ENCODE data around the gene MUC3A. TPM values are rescaled to one million over a fixed set of nuclear protein-coding genes. Genes with fewer than 3 reads are reported as not detected.

The MUC3A gene
- total and polyA plus RNA-seq, 8 donors: 0.53 to 8.7 (median 2.0) TPM

DNA sequence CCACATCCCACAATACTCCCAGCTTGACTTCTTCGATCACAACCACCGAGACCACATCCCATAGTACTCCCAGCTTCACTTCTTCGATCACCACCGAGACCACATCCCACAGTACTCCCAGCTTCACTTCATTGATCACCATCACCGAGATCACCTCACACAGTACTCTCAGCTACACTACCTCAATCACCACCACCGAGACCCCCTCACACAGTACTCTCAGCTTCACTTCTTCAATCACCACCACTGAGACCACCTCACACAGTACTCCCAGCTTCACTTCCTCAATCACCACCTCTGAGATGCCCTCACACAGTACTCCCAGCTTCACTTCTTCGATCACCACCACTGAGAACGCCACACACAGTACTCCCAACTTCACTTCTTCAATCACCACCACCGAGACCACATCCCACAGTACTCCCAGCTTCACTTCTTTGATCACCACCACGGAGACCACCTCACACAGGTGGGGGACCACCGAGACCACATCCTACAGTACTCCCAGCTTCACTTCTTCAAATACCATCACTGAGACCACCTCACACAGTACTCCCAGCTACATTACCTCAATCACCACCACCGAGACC lies 8.6 kb downstream of the MUC3A start:
- WGBS, 2 donors: 54 to 62% methylated on average over 12 of the region's 12 CpGs
- ATAC-seq: no peak
- Histone ChIP-seq H3K36me3 (no peaks in the 10 kb centered on the region), H3K27ac (no peak overlapping the region), H3K9me3 (no peaks in the 10 kb centered on the region), H3K4me3 (no peak overlapping the region), H3K4me1 (no peaks in the 10 kb centered on the region), H3K27me3 (no peaks in the 10 kb centered on the region)
- TF ChIP-seq, protein P1, sequence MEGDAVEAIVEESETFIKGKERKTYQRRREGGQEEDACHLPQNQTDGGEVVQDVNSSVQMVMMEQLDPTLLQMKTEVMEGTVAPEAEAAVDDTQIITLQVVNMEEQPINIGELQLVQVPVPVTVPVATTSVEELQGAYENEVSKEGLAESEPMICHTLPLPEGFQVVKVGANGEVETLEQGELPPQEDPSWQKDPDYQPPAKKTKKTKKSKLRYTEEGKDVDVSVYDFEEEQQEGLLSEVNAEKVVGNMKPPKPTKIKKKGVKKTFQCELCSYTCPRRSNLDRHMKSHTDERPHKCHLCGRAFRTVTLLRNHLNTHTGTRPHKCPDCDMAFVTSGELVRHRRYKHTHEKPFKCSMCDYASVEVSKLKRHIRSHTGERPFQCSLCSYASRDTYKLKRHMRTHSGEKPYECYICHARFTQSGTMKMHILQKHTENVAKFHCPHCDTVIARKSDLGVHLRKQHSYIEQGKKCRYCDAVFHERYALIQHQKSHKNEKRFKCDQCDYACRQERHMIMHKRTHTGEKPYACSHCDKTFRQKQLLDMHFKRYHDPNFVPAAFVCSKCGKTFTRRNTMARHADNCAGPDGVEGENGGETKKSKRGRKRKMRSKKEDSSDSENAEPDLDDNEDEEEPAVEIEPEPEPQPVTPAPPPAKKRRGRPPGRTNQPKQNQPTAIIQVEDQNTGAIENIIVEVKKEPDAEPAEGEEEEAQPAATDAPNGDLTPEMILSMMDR (IDR thresholded peaks at IDR 0.05): no peak
- no peak for FAIRE-seq
- intact Hi-C loops (cut with DNase I): no loop called here
- DNase-seq: no peak

- Histone ChIP-seq H3K27me3 (peaks cover 0 to 4% (median 0%) of the 10 kb centered on the region in 4 donors), H3K4me3 (no peak overlapping the region), H3K27ac (no peak overlapping the region), H3K36me3 (no peaks in the 10 kb centered on the region), H3K4me1 (no peaks in the 10 kb centered on the region), H3K9me3 (no peaks in the 10 kb centered on the region)
- FAIRE-seq: no peak
- intact Hi-C loops (cut with DNase I): no loop called here
- ATAC-seq: no peak
- no peak for DNase-seq
- TF ChIP-seq, protein P1 (IDR thresholded peaks at IDR 0.05): no peak
- WGBS, 2 donors: 46 to 60% methylated on average over 2 of the region's 2 CpGs
Observed at GRCh38 chr7:100959894-100960293, 10.6 kb downstream of the MUC3A start.

- peaks cover 0 to 17% (median 10%) of the 10 kb centered on the region in 4 donors for H3K27me3 ChIP-seq
- intact Hi-C loops (cut with DNase I): no loop called here
- H3K4me3 ChIP-seq: no peak overlapping the region
- H3K9me3 ChIP-seq: no peaks in the 10 kb centered on the region
- TF ChIP-seq, protein P1 (IDR thresholded peaks at IDR 0.05): no peak
- DNase-seq (no peak), ATAC-seq (no peak), FAIRE-seq (no peak)
- H3K27ac ChIP-seq: no peak overlapping the region
- no peaks in the 10 kb centered on the region for H3K36me3 ChIP-seq
- H3K4me1 ChIP-seq: peaks cover 0 to 6% (median 0%) of the 10 kb centered on the region in 3 donors
- WGBS, 2 donors: 70 to 78% methylated on average over 3 of the region's 3 CpGs
Observed at GRCh38 chr7:100962537-100962936, 13.2 kb downstream of the MUC3A start.

DNA sequence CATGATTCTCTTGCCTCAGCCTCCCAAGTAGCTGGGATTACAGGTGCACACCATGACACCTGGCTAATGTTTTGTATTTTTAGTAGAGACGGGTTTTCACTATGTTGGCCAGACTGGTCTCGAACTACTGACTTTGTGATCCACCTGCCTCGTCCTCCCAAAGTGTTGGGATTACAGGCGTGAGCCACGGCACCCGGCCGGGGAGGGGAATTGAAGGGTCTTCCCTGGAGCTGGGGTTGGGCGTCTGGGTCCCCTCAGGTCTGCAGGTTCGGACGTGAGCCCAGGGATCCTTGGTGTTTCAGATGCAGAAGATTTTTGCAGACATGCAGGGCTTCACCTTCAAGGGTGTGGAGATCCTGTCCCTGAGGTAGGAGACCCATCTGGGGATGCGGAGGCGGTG lies 14.1 kb downstream of the MUC3A start:
- FAIRE-seq (no peak), DNase-seq (no peak), ATAC-seq (no peak)
- H3K36me3 ChIP-seq: no peaks in the 10 kb centered on the region
- H3K27me3 ChIP-seq: peaks cover 0 to 17% (median 10%) of the 10 kb centered on the region in 4 donors
- TF ChIP-seq, protein P1 (IDR thresholded peaks at IDR 0.05): no peak
- peaks cover 0 to 6% (median 0%) of the 10 kb centered on the region in 3 donors for H3K4me1 ChIP-seq
- no peak overlapping the region for H3K4me3 ChIP-seq
- intact Hi-C loops (cut with DNase I): no loop called here
- WGBS, 2 donors: 53 to 65% methylated on average over 12 of the region's 12 CpGs
- H3K9me3 ChIP-seq: no peaks in the 10 kb centered on the region
- H3K27ac ChIP-seq: no peak overlapping the region

DNA sequence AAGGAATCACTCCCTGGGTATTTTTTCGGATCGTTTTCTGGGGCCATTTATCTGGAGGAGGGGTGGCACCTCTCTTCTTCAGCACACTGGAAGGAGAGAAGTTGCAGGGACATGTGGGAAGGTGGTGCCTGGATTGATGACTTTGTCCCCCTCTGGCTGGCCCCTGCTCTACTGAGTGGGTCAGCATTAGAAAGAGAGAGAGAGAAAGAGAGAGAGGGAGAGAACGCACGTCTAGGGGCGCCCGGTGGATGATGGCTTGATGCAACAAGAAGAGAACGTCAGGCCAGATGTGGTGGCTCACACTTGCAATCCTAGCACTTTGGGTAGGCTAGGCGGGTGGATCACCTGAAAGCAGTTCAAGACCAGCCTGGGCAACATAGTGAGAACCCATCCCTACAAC lies 14.5 kb downstream of the MUC3A start:
- Histone ChIP-seq H3K4me1 (peaks cover 0 to 6% (median 0%) of the 10 kb centered on the region in 3 donors), H3K4me3 (no peak overlapping the region), H3K9me3 (no peaks in the 10 kb centered on the region), H3K36me3 (no peaks in the 10 kb centered on the region), H3K27me3 (peaks cover 0 to 17% (median 10%) of the 10 kb centered on the region in 4 donors), H3K27ac (no peak overlapping the region)
- TF ChIP-seq, protein P1 (IDR thresholded peaks at IDR 0.05): no peak
- FAIRE-seq (no peak), ATAC-seq (no peak), DNase-seq (no peak)
- WGBS, 2 donors: 61 to 72% methylated on average over 8 of the region's 8 CpGs
- intact Hi-C loops (cut with DNase I): no loop called here

Measured in pancreas (tissue), 10 donors.